OCI-M1 (cell line): Measurements from ENCODE around the gene MAGEA1.
"Not testable (repeated sequence)": the region's sequence is repeated elsewhere in the genome, so short reads cannot be mapped to it uniquely, and the experiment has no call there.

Source experiments
- DNase-seq: peaks from one replicate; lab custom pipeline; 2025; lab: John Stamatoyannopoulos, UW

Gene MAGEA1

DNA sequence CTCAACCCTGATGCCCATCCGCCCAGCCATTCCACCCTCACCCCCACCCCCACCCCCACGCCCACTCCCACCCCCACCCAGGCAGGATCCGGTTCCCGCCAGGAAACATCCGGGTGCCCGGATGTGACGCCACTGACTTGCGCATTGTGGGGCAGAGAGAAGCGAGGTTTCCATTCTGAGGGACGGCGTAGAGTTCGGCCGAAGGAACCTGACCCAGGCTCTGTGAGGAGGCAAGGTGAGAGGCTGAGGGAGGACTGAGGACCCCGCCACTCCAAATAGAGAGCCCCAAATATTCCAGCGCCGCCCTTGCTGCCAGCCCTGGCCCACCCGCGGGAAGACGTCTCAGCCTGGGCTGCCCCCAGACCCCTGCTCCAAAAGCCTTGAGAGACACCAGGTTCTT lies at the start of gene MAGEA1:
TSS of gene MAGEA1 (plus strand) at position 154 of the 400 bp plus-strand sequence. CDS start 3,106 bp downstream, outside the sequence.
- DNase-seq, result no peak

GRCh38 chrX:153132924-153133323 lies 46.2 kb upstream of the MAGEA1 start:
- not testable (repeated sequence) for DNase-seq

DNA sequence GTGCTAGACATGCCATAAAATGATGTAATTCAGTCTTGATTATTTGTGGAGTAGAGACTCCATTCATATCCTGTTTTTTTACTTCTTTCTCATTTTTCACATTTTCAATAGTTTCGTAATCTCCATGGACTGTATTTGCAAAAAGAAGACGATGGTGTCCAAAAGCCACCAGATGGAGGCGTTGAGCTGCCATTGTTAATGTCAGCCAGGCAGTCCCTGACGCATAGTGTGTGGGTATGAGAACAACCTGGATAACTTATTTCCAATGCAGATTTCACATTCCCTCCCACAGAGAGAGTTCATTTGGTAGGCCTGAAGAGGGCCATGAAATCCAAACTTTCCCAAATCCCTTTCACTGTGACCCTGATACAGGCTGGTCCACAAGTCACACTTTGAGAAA lies 40.0 kb upstream of the MAGEA1 start:
- DNase-seq, result not testable (repeated sequence)

DNA sequence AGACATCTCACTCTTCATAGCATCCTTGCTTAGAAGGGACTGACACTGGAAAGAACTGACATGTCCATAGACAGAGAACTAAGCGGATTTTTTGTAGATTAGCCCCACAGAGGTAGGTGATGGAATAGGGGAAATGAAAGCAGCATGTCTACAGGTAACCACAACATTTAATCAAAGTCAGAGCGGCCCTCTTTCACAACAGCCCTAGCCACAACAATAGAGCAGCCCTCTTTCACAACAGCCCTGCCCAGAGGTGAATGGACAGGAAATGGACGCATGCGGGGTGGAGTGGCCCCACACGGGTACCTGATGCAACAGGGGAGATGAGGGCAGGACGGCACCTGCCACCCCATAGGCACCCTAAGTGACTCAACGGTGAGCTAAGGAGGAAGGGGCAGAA lies 32.8 kb upstream of the MAGEA1 start:
- DNase-seq, result not testable (repeated sequence)

- no peak for DNase-seq
These were observed 25.6 kb upstream of the MAGEA1 start for GRCh38 chrX:153153516-153153915.

- DNase-seq, result no peak
These were observed 21.6 kb upstream of the MAGEA1 start for GRCh38 chrX:153157450-153157849.

GRCh38 chrX:153158319-153158718 lies 20.8 kb upstream of the MAGEA1 start:
- no peak for DNase-seq

DNA sequence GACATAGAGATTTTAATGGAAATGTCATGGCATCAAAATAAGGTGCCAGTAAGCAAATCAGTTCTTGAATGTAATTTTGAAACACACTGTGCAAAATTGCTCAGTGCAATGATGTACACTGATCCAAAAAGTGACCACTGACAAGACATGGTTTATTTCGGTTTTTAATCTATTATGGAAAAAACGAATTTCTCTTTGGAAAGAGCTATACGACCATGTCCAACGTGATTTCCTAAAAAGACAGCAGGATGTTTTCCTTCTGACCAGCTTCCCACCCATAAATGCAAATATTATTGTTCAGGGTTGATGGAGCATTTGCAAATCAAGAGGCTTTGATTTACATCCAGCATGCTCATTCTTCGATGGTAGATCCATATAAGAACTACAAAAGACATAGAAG lies 17.1 kb upstream of the MAGEA1 start:
- DNase-seq, result no peak

DNA sequence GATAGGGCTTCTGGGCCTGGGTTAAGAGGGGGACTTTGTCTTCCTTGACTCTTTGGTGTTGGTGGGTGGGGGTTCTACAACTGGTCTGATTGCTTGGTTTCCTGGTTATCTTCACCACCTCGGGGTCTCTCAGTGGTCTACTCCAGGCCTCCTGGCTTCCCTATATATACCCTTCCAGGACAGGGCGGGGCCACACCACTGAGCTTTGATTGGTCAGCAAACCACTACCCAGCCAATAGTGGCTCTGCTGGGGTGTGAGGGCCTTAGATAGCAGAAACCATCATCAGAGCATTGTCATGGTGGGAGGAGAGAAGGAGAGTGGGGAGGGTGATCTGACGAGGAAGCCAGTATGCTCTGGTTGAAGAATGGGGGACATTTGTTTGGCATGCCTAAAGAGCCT lies 14.4 kb upstream of the MAGEA1 start:
- no peak for DNase-seq

- DNase-seq, result not testable (repeated sequence)
These were observed 10.7 kb upstream of the MAGEA1 start for GRCh38 chrX:153168423-153168822.

- DNase-seq, result no peak
These were observed 2.7 kb downstream of the MAGEA1 start for GRCh38 chrX:153181822-153182221.

- no peak for DNase-seq
These were observed 5.7 kb downstream of the MAGEA1 start for GRCh38 chrX:153184787-153185186.

GRCh38 chrX:153190381-153190780 lies 11.3 kb downstream of the MAGEA1 start:
- no peak for DNase-seq

- no peak for DNase-seq
These were observed 21.4 kb downstream of the MAGEA1 start for GRCh38 chrX:153200462-153200861.

GRCh38 chrX:153206425-153207046 lies 27.5 kb downstream of the MAGEA1 start:
- DNase-seq, result peak; percentile 14

DNA sequence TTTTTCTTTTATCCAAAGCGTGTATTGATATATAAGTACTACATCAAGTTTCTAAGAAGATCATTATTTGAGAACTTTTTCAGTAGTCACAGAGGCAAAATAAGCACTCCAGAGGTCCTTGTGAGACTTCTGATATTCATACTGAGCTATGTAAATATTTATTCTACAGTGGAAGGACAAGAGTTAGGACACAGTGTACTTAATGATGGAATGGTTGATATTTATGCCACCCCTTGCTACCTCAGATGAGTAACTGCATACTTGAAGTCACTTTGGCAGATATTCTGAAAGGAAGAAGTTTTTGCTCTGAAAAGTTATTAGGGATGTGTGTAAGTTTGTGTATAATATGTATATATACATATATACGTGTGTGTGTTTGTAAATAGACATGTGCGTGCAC lies 30.3 kb downstream of the MAGEA1 start:
- DNase-seq, result no peak

DNA sequence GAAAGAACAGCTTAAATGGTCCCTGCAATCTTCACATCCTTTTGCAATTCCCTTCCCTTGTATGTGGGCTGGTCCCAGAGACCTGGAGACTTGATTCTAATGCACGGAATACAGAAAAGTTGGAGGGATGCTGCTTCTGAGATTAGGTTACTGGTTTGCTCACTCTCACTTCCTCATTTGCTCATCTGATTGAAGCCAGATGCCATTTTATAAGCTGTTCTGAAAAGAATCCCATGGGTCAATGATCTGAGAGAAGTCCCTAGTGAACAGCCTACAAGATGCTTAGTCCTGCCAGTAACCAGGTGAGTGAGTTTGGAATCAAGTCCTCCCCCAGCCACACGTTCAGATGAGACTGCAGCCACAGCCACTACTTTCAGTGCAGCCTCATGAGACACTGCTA lies 35.9 kb downstream of the MAGEA1 start:
- DNase-seq, result peak; percentile 3

GRCh38 chrX:153216926-153217325 lies 37.8 kb downstream of the MAGEA1 start:
- no peak for DNase-seq

GRCh38 chrX:153225438-153226098 lies 46.5 kb downstream of the MAGEA1 start:
- DNase-seq, result no peak

- peak; percentile 73 for DNase-seq
These were observed 47.5 kb downstream of the MAGEA1 start for GRCh38 chrX:153226344-153227185.
